Bronchial epithelial cell (primary cell): ENCODE measurements around the gene XPA. TPM values are rescaled to one million over a fixed set of nuclear protein-coding genes. Genes with fewer than 3 reads are reported as not detected.

Source experiments
- DNase-seq: peaks from one replicate; pipeline ENCODE4 v3.0.0-alpha.2; 2010; ENCODE audit warnings: low read depth
- FAIRE-seq: peaks from 2 replicates; lab custom pipeline; 2011; peaks lifted over from hg19 to GRCh38; lab: Jason Lieb, UNC
- H3K27me3 ChIP-seq: 2 replicates; pipeline ENCODE4 v1.5.1; 2011; ENCODE audit warnings: low read length; ENCODE audit not compliant: control insufficient read depth, insufficient read depth
- H3K36me3 ChIP-seq: 2 replicates; pipeline ENCODE4 v1.5.1; 2011; ENCODE audit warnings: low read length; ENCODE audit not compliant: control insufficient read depth, insufficient read depth
- H3K4me3 ChIP-seq: 2 replicates; pipeline ENCODE4 v1.5.1; 2011; ENCODE audit warnings: mild to moderate bottlenecking, low read depth, low read length, control low read depth
- total RNA-seq: library from RNA; depleted of rRNA; stranded (reverse); fragments of >200 nt; gene quantifications from 2 replicates; pipeline ENCODE4 v1.2.1, GENCODE V29; 2014
- TF ChIP-seq, protein P1 (sequence below): IDR thresholded peaks from 2 replicates; pipeline ENCODE4 v1.5.1; 2011; ENCODE audit warnings: mild to moderate bottlenecking, moderate library complexity, low read length, control low read depth, inconsistent platforms; ENCODE audit not compliant: insufficient read depth, severe bottlenecking

The XPA gene
- total RNA-seq, 1 donor from 2014 or later, result 4.2 TPM

GRCh38 chr9:97722331-97722730 lies 25.2 kb upstream of the XPA start:
- TF ChIP-seq, protein P1, sequence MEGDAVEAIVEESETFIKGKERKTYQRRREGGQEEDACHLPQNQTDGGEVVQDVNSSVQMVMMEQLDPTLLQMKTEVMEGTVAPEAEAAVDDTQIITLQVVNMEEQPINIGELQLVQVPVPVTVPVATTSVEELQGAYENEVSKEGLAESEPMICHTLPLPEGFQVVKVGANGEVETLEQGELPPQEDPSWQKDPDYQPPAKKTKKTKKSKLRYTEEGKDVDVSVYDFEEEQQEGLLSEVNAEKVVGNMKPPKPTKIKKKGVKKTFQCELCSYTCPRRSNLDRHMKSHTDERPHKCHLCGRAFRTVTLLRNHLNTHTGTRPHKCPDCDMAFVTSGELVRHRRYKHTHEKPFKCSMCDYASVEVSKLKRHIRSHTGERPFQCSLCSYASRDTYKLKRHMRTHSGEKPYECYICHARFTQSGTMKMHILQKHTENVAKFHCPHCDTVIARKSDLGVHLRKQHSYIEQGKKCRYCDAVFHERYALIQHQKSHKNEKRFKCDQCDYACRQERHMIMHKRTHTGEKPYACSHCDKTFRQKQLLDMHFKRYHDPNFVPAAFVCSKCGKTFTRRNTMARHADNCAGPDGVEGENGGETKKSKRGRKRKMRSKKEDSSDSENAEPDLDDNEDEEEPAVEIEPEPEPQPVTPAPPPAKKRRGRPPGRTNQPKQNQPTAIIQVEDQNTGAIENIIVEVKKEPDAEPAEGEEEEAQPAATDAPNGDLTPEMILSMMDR, result no peak
- Histone ChIP-seq H3K36me3 (no peaks in the 10 kb centered on the region), H3K4me3 (no peak overlapping the region), H3K27me3 (no peaks in the 10 kb centered on the region)
- FAIRE-seq, result no peak
- DNase-seq, result no peak

- no peak overlapping the region for H3K4me3 ChIP-seq
- peak; percentile 72 for FAIRE-seq
- H3K27me3 ChIP-seq, result no peaks in the 10 kb centered on the region
- TF ChIP-seq, protein P1, result no peak
- no peaks in the 10 kb centered on the region for H3K36me3 ChIP-seq
- DNase-seq, result no peak
Observed at GRCh38 chr9:97721396-97721795, 24.3 kb upstream of the XPA start.

DNA sequence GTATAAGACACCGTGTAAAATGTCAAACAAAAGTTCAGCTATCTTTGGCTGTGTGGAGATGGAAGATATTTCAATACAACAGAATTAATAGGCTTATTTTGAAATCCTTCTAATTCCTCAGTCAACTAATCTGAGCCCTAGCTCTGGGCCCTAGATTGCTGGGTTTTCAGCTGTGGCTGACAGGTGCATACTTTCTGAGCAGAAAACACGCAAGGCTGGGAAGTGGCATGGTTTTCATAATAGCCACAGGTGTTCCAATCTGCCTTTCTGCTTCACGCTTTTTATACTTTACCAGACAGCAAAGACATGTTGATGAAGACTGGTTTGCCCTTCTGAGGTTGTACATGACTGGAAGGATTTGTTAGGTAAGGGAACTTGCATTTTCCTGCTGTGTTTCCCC lies 20.7 kb upstream of the XPA start:
- Histone ChIP-seq H3K4me3 (no peak overlapping the region), H3K27me3 (no peaks in the 10 kb centered on the region), H3K36me3 (no peaks in the 10 kb centered on the region)
- FAIRE-seq (no peak), DNase-seq (no peak)
- TF ChIP-seq, protein P1, result no peak

- DNase-seq (peak; percentile 90), FAIRE-seq (no peak)
- TF ChIP-seq, protein P1, result no peak
- H3K36me3 ChIP-seq, result no peaks in the 10 kb centered on the region
- no peak overlapping the region for H3K4me3 ChIP-seq
- H3K27me3 ChIP-seq, result no peaks in the 10 kb centered on the region
Observed at GRCh38 chr9:97714435-97714834, 17.3 kb upstream of the XPA start.

GRCh38 chr9:97711223-97711626 lies 14.1 kb upstream of the XPA start:
- Histone ChIP-seq H3K4me3 (no peak overlapping the region), H3K27me3 (no peaks in the 10 kb centered on the region), H3K36me3 (no peaks in the 10 kb centered on the region)
- no peak for DNase-seq
- FAIRE-seq, result no peak
- TF ChIP-seq, protein P1, result no peak
